H1 (cell line): ENCODE data around the gene SCAMP3. TPM values are rescaled to one million over a fixed set of nuclear protein-coding genes. Genes with fewer than 3 reads are reported as not detected.

Experiments used
- CTCF ChIA-PET: fragments of 300-600 bp; sonication (Branson Sonifier 250); formaldehyde crosslinking; loops from one replicate; lab custom pipeline; 2021; ENCODE audit not compliant: partially characterized antibody; lab: Charles Lee
- POLR2A ChIA-PET: fragments of 300-600 bp; sonication (Branson Sonifier 250); formaldehyde crosslinking; loops from one replicate; lab custom pipeline; 2021; ENCODE audit warnings: inconsistent platforms; ENCODE audit not compliant: partially characterized antibody; lab: Charles Lee
- DNase-seq, 2 experiments: peaks; one replicate each; pipeline versions ENCODE4 v3.0.0 to v3.0.0-alpha.2; 2010 to 2022; ENCODE audit warnings: low spot score in 2 of 2, low read depth in 1 of 2, mixed read lengths in 1 of 2
- FAIRE-seq: peaks from 2 replicates; lab custom pipeline; 2011; peaks lifted over from hg19 to GRCh38; lab: Jason Lieb, UNC
- H2AFZ ChIP-seq: 2 replicates; pipeline ENCODE4 v1.8.1; 2012; ENCODE audit warnings: low read length, inconsistent platforms
- H2AK5ac ChIP-seq: 2 replicates; pipeline ENCODE4 v1.6.1; 2013; ENCODE audit warnings: low read depth, low read length
- H2BK120ac ChIP-seq: replicated peaks from 2 replicates; pipeline ENCODE3; 2013; ENCODE audit warnings: low read depth, low read length, inconsistent platforms
- H2BK12ac ChIP-seq: 2 replicates; pipeline ENCODE4 v1.6.1; 2013; ENCODE audit warnings: low read depth, low read length
- H2BK15ac ChIP-seq: 2 replicates; pipeline ENCODE4 v1.6.1; 2013; ENCODE audit warnings: low read length
- H2BK20ac ChIP-seq: 2 replicates; pipeline ENCODE4 v1.6.1; 2013; ENCODE audit warnings: low read length
- H2BK5ac ChIP-seq: 2 replicates; pipeline ENCODE4 v1.6.1; 2013; ENCODE audit warnings: low read depth, low read length
- H3K14ac ChIP-seq: 2 replicates; pipeline ENCODE4 v1.6.1; 2013; ENCODE audit warnings: inconsistent platforms; ENCODE audit not compliant: insufficient read length
- H3K18ac ChIP-seq: 2 replicates; pipeline ENCODE4 v1.6.1; 2013; ENCODE audit warnings: low read length; ENCODE audit errors: extremely low read depth
- H3K23ac ChIP-seq: 2 replicates; pipeline ENCODE4 v1.6.1; 2013; ENCODE audit warnings: inconsistent platforms; ENCODE audit not compliant: insufficient read length
- H3K23me2 ChIP-seq: 2 replicates; pipeline ENCODE4 v1.6.1; 2013; ENCODE audit warnings: low read depth, low read length
- H3K27ac ChIP-seq: 2 replicates; pipeline ENCODE4 v1.6.1; 2011; ENCODE audit warnings: low read depth, low read length, inconsistent platforms
- H3K27me3 ChIP-seq, 4 experiments: replicated peaks in 1 of 4; 1 replicate in 1 of 4; 2 replicates in 3 of 4; pipeline versions ENCODE4 v1.6.1 to v1.8.1; 2011 to 2013; ENCODE audit warnings: low read length in 3 of 4, mild to moderate bottlenecking in 3 of 4, inconsistent platforms in 2 of 4, mixed read lengths in 2 of 4, moderate library complexity in 1 of 4; ENCODE audit not compliant: control insufficient read depth in 3 of 4, insufficient read depth in 3 of 4; ENCODE audit errors: extremely low read depth in 1 of 4
- H3K36me3 ChIP-seq, 4 experiments: 2 replicates each; pipeline versions ENCODE4 v1.6.1 to v1.8.1; 2011 to 2013; ENCODE audit warnings: mild to moderate bottlenecking in 4 of 4, low read length in 3 of 4, moderate library complexity in 2 of 4, control low read depth in 1 of 4, inconsistent platforms in 1 of 4; ENCODE audit not compliant: insufficient read depth in 4 of 4, control insufficient read depth in 2 of 4
- H3K4ac ChIP-seq: replicated peaks from 2 replicates; pipeline ENCODE3; 2013; ENCODE audit warnings: low read length, low read depth, mixed read lengths, inconsistent platforms; ENCODE audit not compliant: insufficient read length
- H3K4me1 ChIP-seq, 4 experiments: replicated peaks in 1 of 4; 1 replicate in 1 of 4; 2 replicates in 3 of 4; pipeline versions ENCODE4 v1.6.1 to v1.8.1; 2011 to 2013; ENCODE audit warnings: low read length in 3 of 4, inconsistent platforms in 2 of 4, mixed read lengths in 1 of 4; ENCODE audit not compliant: insufficient read depth in 4 of 4, control insufficient read depth in 3 of 4
- H3K4me2 ChIP-seq, 2 experiments: 2 replicates each; pipeline versions ENCODE4 v1.6.1 to v1.8.1; 2011 to 2013; ENCODE audit warnings: low read depth in 2 of 2, low read length in 2 of 2, control low read depth in 1 of 2, inconsistent platforms in 1 of 2, mild to moderate bottlenecking in 1 of 2; ENCODE audit not compliant: insufficient read depth in 1 of 2
- H3K4me3 ChIP-seq, 4 experiments: fragments of 200-600, 300-600 bp in 1 of 4; sonication (generic), shearing (Covaris generic), sonication (Bioruptor Twin) in 1 of 4; 2 replicates each; pipeline versions ENCODE4 v1.5.1 to v1.8.1; 2011 to 2016; ENCODE audit warnings: low read length in 4 of 4, low read depth in 3 of 4, control low read depth in 2 of 4, inconsistent platforms in 2 of 4, mild to moderate bottlenecking in 2 of 4, mixed read lengths in 1 of 4, moderate library complexity in 1 of 4; ENCODE audit not compliant: insufficient read depth in 2 of 4; ENCODE audit errors: extremely low read depth in 1 of 4
- H3K56ac ChIP-seq: replicated peaks from 2 replicates; pipeline ENCODE3; 2013; ENCODE audit warnings: low read depth, mild to moderate bottlenecking, mixed read lengths, low read length, inconsistent platforms; ENCODE audit not compliant: insufficient read length
- H3K79me1 ChIP-seq: 2 replicates; pipeline ENCODE4 v1.6.1; 2013; ENCODE audit warnings: low read depth, low read length, control low read depth
- H3K79me2 ChIP-seq, 2 experiments: 2 replicates each; pipeline versions ENCODE4 v1.6.1 to v1.8.1; 2012 to 2013; ENCODE audit warnings: low read length in 2 of 2, mild to moderate bottlenecking in 2 of 2, inconsistent platforms in 1 of 2; ENCODE audit not compliant: insufficient read depth in 2 of 2, control insufficient read depth in 1 of 2
- H3K9ac ChIP-seq, 4 experiments: replicated peaks in 1 of 4; 1 replicate in 1 of 4; 2 replicates in 3 of 4; pipeline versions ENCODE4 v1.6.1 to v1.8.1; 2011 to 2013; ENCODE audit warnings: low read depth in 3 of 4, low read length in 3 of 4, control low read depth in 2 of 4, mild to moderate bottlenecking in 2 of 4, moderate library complexity in 2 of 4, inconsistent platforms in 1 of 4; ENCODE audit errors: extremely low read depth in 1 of 4
- H3K9me3 ChIP-seq, 2 experiments: 2 replicates each; pipeline versions ENCODE4 v1.6.1 to v1.8.1; 2012 to 2013; ENCODE audit warnings: mild to moderate bottlenecking in 2 of 2, moderate library complexity in 2 of 2, control low read depth in 1 of 2, inconsistent platforms in 1 of 2, low read depth in 1 of 2, low read length in 1 of 2, mixed read lengths in 1 of 2; ENCODE audit not compliant: insufficient read depth in 2 of 2
- H4K20me1 ChIP-seq, 2 experiments: replicated peaks in 1 of 2; 2 replicates each; pipeline versions ENCODE3 to v1.8.1; 2011 to 2013; ENCODE audit warnings: inconsistent platforms in 2 of 2, low read length in 2 of 2, mild to moderate bottlenecking in 1 of 2; ENCODE audit not compliant: insufficient read depth in 2 of 2, control insufficient read depth in 1 of 2
- H4K5ac ChIP-seq: 2 replicates; pipeline ENCODE4 v1.6.1; 2013; ENCODE audit warnings: low read length, low read depth, mixed read lengths, inconsistent platforms; ENCODE audit not compliant: insufficient read length
- H4K8ac ChIP-seq: 2 replicates; pipeline ENCODE4 v1.8.0; 2013; ENCODE audit warnings: mild to moderate bottlenecking, moderate library complexity, low read length, inconsistent platforms; ENCODE audit not compliant: insufficient read depth; ENCODE audit errors: extremely low read depth
- H4K91ac ChIP-seq: replicated peaks from 2 replicates; pipeline ENCODE3; 2013; ENCODE audit warnings: low read length, mixed read lengths, inconsistent platforms; ENCODE audit not compliant: insufficient read length
- EP300 ChIP-seq, 2 experiments: IDR thresholded peaks; 1 replicate in 1 of 2; 2 replicates in 1 of 2; pipeline ENCODE4 v1.6.1; 2011 to 2012; ENCODE audit warnings: low read depth in 2 of 2, low read length in 2 of 2, mild to moderate bottlenecking in 2 of 2, borderline replicate concordance in 1 of 2, inconsistent platforms in 1 of 2, moderate library complexity in 1 of 2
- EZH2 ChIP-seq: fragments of 200-600 bp; sonication (generic); IDR thresholded peaks from 2 replicates; pipeline ENCODE4 v1.7.1; 2012; ENCODE audit warnings: low read depth, mild to moderate bottlenecking, moderate library complexity, low read length, inconsistent platforms; ENCODE audit not compliant: severe bottlenecking
- FOSL1 ChIP-seq: IDR thresholded peaks from 2 replicates; pipeline ENCODE4 v1.6.1; 2011; ENCODE audit warnings: mild to moderate bottlenecking, low read depth, low read length, moderate library complexity; ENCODE audit not compliant: insufficient read depth
- JUN ChIP-seq: IDR thresholded peaks from 2 replicates; pipeline ENCODE4 v1.6.1; 2011; ENCODE audit warnings: low read depth, mild to moderate bottlenecking, improper control_type of control experiment, low read length
- NANOG ChIP-seq: IDR thresholded peaks from 2 replicates; pipeline ENCODE4 v1.6.1; 2011; ENCODE audit warnings: low read length, low read depth, mild to moderate bottlenecking, inconsistent platforms; ENCODE audit not compliant: insufficient read depth, poor library complexity, severe bottlenecking
- RAD21 ChIP-seq, 2 experiments: IDR thresholded peaks in 1 of 2; conservative IDR thresholded peaks in 1 of 2; 2 replicates each; pipeline ENCODE4 v1.6.1; 2011; ENCODE audit warnings: low read depth in 2 of 2, low read length in 2 of 2, improper control_type of control experiment in 1 of 2, inconsistent platforms in 1 of 2, mild to moderate bottlenecking in 1 of 2, moderate library complexity in 1 of 2
- SP2 ChIP-seq: IDR thresholded peaks from 2 replicates; pipeline ENCODE4 v1.6.1; 2012; ENCODE audit warnings: mild to moderate bottlenecking, low read length, inconsistent platforms
- SRF ChIP-seq: IDR thresholded peaks from 2 replicates; pipeline ENCODE4 v1.6.1; 2011; ENCODE audit warnings: mild to moderate bottlenecking, low read depth, low read length, moderate library complexity
- WGBS, 2 experiments: shearing (Covaris generic) in 1 of 2; methylation state at CpG; one replicate each; pipeline versions ENCODE4 v1.1.6 to v1.1.7; 2013 to 2015; ENCODE audit warnings: low lambda C conversion rate in 2 of 2, mixed read lengths in 2 of 2, inconsistent platforms in 1 of 2, low coverage in 1 of 2, missing lambda C conversion rate in 1 of 2; ENCODE audit not compliant: insufficient replicate concordance in 2 of 2, insufficient coverage in 1 of 2, insufficient read length in 1 of 2; ENCODE audit errors: extremely low coverage in 1 of 2, missing lambda C conversion rate in 1 of 2; 5-methylcytosine and 5-hydroxymethylcytosine counted together
- polyA plus RNA-seq, 7 experiments: library from polyadenylated mRNA; depleted of rRNA in 3 of 7; stranded (reverse) in 5 of 7; unstranded in 2 of 7; fragments of >200 nt in 5 of 7; fragments of 200-250 nt in 2 of 7; gene quantifications; 1 replicate in 5 of 7; 2 replicates in 1 of 7; 4 replicates in 1 of 7; pipeline versions ENCODE4 v1.2.1 to v1.2.3, GENCODE V29; 2011 to 2013; ENCODE audit warnings: missing spikeins in 2 of 7, mixed read lengths in 2 of 7
- total RNA-seq: library from RNA; stranded (reverse); fragmentation: NEBNext Ultra II Directional; extraction: Animal tissue kit (Norgen Biotek cat#: 25700); gene quantifications from 2 replicates; pipeline ENCODE4 v1.2.1, GENCODE V29; 2021
- TF ChIP-seq, protein P1 (sequence below): IDR thresholded peaks from 2 replicates; pipeline ENCODE4 v1.6.1; 2011; ENCODE audit warnings: low read depth, mild to moderate bottlenecking, low read length; ENCODE audit not compliant: insufficient read depth

SCAMP3 gene
- total and polyA plus RNA-seq, 2 of the 8 experiments (the other 6 are each of a cell fraction or from before 2014, with no cell fraction given) = 48.9 to 143 TPM

- ChIA-PET CTCF (interaction anchor here (0.7 to 8.4 kb wide), 17 partner anchors 10 to 77 kb away, joined by 3 to 79 read pairs (median 6); partner anchors contain the start of genes FDPS, PKLR, RUSC1 and SCAMP3), POLR2A (interaction anchor here (0.8 to 2.4 kb wide), 17 partner anchors 10 to 86 kb away, joined by 3 to 7 read pairs (median 4); partner anchors contain the start of genes FDPS, RUSC1 and SCAMP3)
- no peak overlapping the region for H2BK120ac ChIP-seq
- WGBS, 2 experiments = 3% methylated on average over 18 of the region's 29 CpGs; no CpG with 5 or more reads in 1 of the 2 experiments
- H2BK20ac ChIP-seq = no peak overlapping the region
- H4K20me1 ChIP-seq = no peaks in the 10 kb centered on the region
- H2AK5ac ChIP-seq = no peak overlapping the region
- no peaks in the 10 kb centered on the region; the same call in 1 of the 2 replicates for H3K79me1 ChIP-seq
- H3K9me3 ChIP-seq = no peaks in the 10 kb centered on the region
- no peak overlapping the region for H2BK15ac ChIP-seq
- H3K56ac ChIP-seq = no peak overlapping the region
- H3K4me3 ChIP-seq = peak overlapping the region; percentile 60 to 82 (median 76)
- H3K23ac ChIP-seq = no peak overlapping the region
- H4K5ac ChIP-seq = no peak overlapping the region
- H3K79me2 ChIP-seq = no peaks in the 10 kb centered on the region
- H3K36me3 ChIP-seq = no peaks in the 10 kb centered on the region; a peak in 1 of 8 replicates
- H3K4me1 ChIP-seq = peaks cover 9 to 14% (median 13%) of the 10 kb centered on the region in 4 experiments
- H3K9ac ChIP-seq = no peak overlapping the region
- H3K4me2 ChIP-seq = peak overlapping the region; percentile 85 to 97
- no peak overlapping the region for H3K18ac ChIP-seq
- H3K27ac ChIP-seq = no peak overlapping the region
- peaks cover 10% of the 10 kb centered on the region; the same call in 1 of the 2 replicates for H3K23me2 ChIP-seq
- DNase-seq (peak; percentile 93 to 98), FAIRE-seq (no peak)
- no peak overlapping the region; the same call in 1 of the 2 replicates for H2AFZ ChIP-seq
- no peak overlapping the region for H3K14ac ChIP-seq
- no peak overlapping the region for H4K91ac ChIP-seq
- no peak overlapping the region for H3K4ac ChIP-seq
- no peak overlapping the region for H4K8ac ChIP-seq
- H3K27me3 ChIP-seq = peaks cover 0 to 3% (median 0%) of the 10 kb centered on the region in 4 experiments; a peak in 2 of 7 replicates
- H2BK12ac ChIP-seq = no peak overlapping the region
- no peak overlapping the region for H2BK5ac ChIP-seq
- TF ChIP-seq JUN = no peak
- no peak for TF ChIP-seq SRF
- TF ChIP-seq, protein P1, sequence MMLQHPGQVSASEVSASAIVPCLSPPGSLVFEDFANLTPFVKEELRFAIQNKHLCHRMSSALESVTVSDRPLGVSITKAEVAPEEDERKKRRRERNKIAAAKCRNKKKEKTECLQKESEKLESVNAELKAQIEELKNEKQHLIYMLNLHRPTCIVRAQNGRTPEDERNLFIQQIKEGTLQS = no peak
- peak; percentile 68 to 71 for TF ChIP-seq RAD21 (IDR thresholded peaks at IDR 0.05 in 1 of 2, conservative IDR thresholded peaks at IDR 0.05 in 1 of 2; ENCODE audit: low read depth in 2 of 2, low read length in 2 of 2)
- no peak for TF ChIP-seq SP2
- TF ChIP-seq FOSL1 = no peak
- no peak for TF ChIP-seq NANOG
- no peak for TF ChIP-seq EZH2
- TF ChIP-seq EP300 (IDR thresholded peaks at IDR 0.05; ENCODE audit: borderline replicate concordance in 1 of 2, low read depth in 2 of 2, low read length in 2 of 2) = peak in 1 of 2 experiments; percentile 54; a peak in 1 of 3 replicates
Measured at GRCh38 chr1:155277902-155278688, 15.9 kb upstream of the SCAMP3 start.
